ENCODE data around the gene HSPA6.
"Not testable (repeated sequence)": the region's sequence is repeated elsewhere in the genome, so short reads cannot be mapped to it uniquely, and the experiment has no call there.

HSPA6 gene

DNA sequence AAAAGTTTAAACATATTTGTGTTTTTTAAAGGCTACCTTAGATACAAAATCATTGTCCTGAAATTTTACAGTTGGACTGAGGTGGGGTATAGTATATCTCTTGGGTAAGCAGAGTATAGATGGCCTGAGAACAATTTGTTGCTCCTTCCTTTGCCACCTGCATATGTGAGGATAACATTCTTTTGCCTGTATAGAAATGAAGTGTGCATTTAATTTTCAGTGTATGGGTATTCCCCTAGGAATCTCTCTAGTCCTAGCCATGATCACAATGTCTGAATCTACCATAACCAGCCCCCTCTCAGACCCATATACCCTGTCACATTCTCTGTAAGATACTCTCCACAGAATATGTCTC lies 21.0 kb upstream of the HSPA6 start:
- TF ChIP-seq, protein P1, sequence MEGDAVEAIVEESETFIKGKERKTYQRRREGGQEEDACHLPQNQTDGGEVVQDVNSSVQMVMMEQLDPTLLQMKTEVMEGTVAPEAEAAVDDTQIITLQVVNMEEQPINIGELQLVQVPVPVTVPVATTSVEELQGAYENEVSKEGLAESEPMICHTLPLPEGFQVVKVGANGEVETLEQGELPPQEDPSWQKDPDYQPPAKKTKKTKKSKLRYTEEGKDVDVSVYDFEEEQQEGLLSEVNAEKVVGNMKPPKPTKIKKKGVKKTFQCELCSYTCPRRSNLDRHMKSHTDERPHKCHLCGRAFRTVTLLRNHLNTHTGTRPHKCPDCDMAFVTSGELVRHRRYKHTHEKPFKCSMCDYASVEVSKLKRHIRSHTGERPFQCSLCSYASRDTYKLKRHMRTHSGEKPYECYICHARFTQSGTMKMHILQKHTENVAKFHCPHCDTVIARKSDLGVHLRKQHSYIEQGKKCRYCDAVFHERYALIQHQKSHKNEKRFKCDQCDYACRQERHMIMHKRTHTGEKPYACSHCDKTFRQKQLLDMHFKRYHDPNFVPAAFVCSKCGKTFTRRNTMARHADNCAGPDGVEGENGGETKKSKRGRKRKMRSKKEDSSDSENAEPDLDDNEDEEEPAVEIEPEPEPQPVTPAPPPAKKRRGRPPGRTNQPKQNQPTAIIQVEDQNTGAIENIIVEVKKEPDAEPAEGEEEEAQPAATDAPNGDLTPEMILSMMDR (IDR thresholded peaks at IDR 0.05; ENCODE audit: borderline replicate concordance, insufficient read depth, low read depth, low read length) = no peak
- H3K4me3 ChIP-seq (ENCODE audit: low read depth, low read length) = no peak overlapping the region

DNA sequence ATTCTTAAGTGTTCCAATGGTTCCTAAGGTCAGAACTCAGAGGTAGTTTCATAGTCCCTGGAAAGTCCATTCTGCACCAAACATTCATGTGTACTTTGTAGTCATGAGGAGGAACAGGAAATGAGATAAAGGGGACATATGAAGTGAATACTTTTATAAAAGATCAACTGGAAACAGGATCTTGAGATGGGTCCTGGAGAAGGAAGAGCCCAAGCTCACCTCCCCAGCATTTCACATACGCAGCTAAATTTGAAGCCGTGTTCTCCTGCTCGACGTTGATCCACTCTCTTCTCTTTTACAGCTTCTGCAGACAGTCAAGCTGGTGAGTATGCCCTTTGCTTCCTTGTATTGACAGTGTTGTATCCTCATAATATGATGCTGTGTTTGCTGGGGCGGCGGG lies 18.7 kb upstream of the HSPA6 start:
- TF ChIP-seq, protein P1 (IDR thresholded peaks at IDR 0.05; ENCODE audit: borderline replicate concordance, insufficient read depth, low read depth, low read length) = no peak
- H3K4me3 ChIP-seq (ENCODE audit: low read depth, low read length) = no peak overlapping the region

DNA sequence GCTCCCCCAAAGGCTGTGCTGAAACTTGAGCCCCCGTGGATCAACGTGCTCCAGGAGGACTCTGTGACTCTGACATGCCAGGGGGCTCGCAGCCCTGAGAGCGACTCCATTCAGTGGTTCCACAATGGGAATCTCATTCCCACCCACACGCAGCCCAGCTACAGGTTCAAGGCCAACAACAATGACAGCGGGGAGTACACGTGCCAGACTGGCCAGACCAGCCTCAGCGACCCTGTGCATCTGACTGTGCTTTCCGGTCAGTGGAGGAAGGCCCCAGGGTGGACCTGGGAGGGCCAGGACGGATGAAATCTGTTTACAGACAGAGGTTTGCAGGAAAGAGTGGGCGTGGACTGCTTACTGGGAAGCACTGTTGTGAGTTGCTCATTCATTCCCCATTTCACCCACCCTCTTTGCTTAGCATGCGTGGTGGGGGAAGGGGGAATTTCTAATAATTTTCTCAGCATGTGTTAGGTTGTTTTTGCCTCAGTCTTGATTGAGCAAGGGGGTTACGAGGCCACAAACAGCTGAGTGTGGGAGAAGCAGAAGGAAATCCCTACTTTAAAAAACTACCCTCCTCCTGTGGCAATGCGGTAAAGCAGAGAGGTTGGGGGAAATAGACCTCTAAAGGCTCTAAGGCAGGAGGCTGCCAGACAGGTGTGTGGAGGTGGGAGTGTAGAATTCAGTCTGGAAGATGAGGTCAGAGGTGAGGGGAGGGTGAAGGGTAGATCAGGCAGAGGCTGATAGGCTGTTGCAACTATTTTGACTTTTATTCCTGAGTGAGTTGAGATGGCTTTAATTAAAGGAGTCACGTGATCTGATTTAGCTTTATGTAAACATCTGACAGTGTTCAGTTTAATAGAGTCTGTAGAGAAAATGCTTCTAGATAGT lies 17.8 kb upstream of the HSPA6 start:
- no peak overlapping the region for H3K4me3 ChIP-seq (ENCODE audit: low read depth, low read length)
- TF ChIP-seq, protein P1 (IDR thresholded peaks at IDR 0.05; ENCODE audit: borderline replicate concordance, insufficient read depth, low read depth, low read length) = no peak

DNA sequence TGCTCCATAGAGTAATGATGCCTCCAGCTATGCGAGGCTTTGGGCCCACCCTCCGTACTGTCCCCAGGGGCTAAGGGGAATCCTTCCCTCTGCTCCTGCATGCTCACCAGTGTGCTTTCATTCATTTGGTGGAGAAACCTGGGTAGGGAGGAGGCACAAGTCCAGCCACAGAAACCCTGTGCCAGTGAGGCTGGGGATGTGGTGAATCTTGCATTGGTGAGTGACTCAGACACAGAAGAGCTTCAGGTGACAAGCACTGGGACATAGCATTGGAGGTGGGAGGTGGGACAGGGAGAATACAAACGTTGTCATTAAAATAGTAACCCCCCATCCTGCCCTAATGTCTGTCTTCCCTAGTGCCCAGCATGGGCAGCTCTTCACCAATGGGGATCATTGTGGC lies 13.9 kb upstream of the HSPA6 start:
- H3K4me3 ChIP-seq (ENCODE audit: low read depth, low read length) = no peak overlapping the region
- TF ChIP-seq, protein P1 (IDR thresholded peaks at IDR 0.05; ENCODE audit: borderline replicate concordance, insufficient read depth, low read depth, low read length) = no peak

DNA sequence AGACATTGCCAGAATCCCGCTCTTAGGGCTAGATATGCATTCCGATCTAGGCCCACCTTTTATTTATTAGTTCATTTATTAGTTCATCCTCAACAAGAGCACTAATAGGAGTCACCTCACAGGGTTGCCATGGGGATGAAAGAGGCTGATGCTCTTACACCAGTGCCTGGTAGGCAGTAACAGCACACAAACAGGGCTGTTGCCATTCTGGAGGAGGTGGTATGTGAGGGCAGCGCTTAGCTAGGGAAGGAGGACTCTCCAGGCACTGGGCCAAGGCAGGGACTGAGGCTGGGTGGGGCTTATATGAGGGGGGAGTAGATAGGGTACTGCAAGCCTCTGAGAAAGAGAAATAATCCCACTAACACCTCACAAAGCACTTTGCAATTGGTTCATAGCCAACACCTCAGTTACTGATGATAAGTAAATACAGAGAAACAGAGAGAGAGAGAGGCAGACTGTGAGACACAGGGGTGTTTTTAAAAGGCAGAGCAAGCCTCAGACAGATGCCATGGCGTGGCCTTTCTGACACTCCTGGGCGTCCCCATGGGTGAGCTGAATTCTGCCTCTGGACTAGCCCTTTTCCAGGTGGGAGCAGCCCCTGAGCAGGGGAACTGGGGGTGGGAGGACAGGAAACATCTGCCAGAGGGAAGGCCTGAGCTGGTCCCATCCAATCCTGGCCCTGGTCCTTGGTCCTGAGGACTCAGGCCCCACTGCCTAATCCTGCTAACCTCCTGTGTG lies 13.2 kb upstream of the HSPA6 start:
- TF ChIP-seq, protein P1 (IDR thresholded peaks at IDR 0.05; ENCODE audit: borderline replicate concordance, insufficient read depth, low read depth, low read length) = no peak

DNA sequence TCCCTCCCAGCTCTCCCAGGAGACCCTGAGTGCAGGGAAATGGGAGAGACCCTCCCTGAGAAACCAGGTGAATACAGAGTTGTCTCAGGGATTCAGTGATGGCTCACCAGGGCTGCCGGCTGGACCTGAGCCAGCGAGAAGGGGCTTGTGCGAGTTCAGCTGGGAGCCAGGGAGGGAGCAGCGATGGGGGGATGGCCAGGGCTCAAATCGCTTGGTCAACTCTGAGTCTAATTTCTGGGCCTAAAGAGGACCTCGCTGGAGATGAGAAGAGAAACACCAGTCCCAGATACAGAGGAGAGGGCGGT lies 12.6 kb upstream of the HSPA6 start:
- no peak overlapping the region for H3K4me3 ChIP-seq (ENCODE audit: low read depth, low read length)
- TF ChIP-seq, protein P1 (IDR thresholded peaks at IDR 0.05; ENCODE audit: borderline replicate concordance, insufficient read depth, low read depth, low read length) = no peak

More for the DNA sequence above, 13.2 kb upstream of the HSPA6 start:
- no peak overlapping the region for H3K4me3 ChIP-seq (ENCODE audit: low read depth, low read length)

DNA sequence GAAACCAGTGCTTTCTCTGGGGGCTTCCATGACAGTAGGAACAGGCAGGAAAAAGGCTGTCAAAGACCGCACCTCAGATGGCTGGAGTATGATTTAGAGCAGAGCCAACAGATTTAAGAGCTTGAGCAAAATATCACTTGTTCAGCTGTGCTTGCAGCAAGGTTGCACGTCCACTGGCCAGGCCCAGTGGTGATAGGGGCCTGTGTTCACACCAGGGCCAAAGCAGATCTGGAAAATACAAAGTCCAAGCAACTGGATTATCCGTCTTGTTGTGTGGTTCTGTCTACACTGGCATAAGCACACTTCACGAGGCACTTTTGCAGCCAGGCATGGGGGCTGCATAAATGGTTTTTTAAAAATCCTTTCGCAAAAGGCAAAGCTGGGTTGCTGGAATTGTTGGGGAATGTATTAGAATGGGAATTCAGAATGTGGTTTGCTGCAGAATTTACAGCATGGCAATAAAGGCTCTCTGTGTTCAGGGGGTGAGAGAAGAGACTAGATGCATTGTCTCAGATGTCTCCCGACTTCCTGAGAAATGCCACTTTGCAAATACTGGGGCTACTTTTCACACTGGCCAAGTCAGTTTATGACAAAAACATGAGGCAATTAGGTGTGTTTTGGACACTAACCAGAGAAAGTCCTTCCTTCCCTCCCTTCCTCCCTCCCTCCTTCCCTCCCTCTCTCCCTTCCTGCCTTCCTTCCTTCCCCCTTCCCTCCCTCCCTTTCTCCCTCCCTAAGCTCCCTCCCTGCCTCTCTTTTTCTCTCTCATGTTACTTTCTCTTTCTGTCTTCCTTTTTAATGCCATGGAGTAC lies 11.5 kb upstream of the HSPA6 start:
- not testable (repeated sequence) for H3K4me3 ChIP-seq (ENCODE audit: low read depth, low read length)

DNA sequence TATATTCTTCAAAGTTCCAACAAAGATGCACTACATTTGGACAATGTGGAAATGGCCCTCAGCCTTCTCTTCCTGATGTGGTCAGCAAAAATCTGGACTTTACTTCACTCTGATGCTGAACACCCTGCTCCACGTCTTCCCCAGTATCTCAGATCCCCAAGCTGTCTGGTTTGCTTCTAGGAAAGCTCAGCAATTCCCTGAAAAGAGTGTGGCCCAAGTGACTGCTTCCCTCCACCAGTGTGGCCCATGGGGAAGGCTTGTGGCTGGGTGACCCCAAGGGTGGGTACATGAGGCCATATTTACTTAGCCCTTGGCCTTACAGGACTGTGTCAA lies 10.9 kb upstream of the HSPA6 start:
- not testable (repeated sequence) for H3K4me3 ChIP-seq (ENCODE audit: low read depth, low read length)

DNA sequence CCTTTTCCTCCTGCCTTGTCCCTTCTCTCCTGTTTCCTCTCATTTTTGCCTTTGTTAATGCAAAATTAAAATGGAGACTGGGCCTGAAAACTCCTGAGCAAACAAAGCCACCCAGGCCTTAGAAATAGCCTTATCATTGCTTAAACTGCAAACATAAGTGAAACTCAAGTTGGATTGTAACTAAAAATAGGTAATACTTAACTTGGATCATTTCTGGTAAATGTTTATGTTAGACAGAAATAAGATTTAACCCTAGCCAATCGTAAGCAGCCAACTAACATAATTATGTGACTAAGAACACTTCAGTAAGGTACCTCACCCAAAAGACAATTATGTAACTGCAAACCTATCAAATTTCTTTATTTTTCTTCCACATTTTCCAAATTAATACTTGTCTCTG lies 10.4 kb upstream of the HSPA6 start:
- H3K4me3 ChIP-seq (ENCODE audit: low read depth, low read length) = not testable (repeated sequence)

DNA sequence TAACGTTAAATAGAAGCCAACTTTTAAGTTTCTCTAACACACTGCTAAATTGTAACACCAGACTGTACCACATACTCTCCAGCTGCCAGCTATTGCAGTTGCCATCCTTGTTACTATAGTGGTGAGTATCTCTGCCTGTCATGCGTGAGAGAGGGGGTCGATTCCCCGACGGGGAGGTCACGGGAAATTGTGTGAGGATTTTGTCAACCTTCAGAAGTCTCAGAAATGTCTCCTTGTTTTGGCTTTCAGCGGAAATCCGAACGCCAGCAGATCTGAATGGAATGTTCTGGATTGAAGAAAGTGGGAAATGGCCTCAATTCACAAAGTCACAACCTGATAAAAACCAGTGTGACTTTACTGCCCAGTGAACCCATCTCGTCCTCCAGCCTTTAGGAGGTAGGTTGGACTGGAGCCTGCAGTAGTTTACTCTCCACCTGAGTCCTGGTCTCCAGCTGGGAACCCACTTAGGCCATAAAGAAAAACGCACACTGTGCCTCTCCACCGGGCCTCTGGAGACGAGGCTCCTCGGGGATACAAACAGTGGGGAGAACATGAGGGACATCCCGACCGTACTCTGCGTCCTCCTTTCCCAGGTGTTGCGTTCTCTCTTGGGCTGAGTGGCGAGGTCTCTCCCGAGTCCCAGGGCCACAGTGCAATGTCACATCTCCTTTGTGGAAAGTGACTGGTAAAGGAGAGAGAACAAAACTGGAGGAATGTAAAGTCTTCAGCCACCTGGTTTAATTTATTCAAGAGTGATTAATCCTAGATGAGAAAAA lies 1.1 kb upstream of the HSPA6 start:
- H3K4me3 ChIP-seq (ENCODE audit: low read depth, low read length) = not testable (repeated sequence)
